HEK293T (cell line): ENCODE results near the gene DACH1.
A peak's percentile ranks its signal among the peaks of the same experiment; 100 is the strongest.

ENCODE experiments used
- CTCF ChIA-PET: fragments of 350-600 bp; formaldehyde crosslinking; extraction: SDS; loops from one replicate; lab custom pipeline; 2021; ENCODE audit warnings: antibody characterized with exemption, inconsistent platforms; lab: Yijun Ruan, JAX
- POLR2A ChIA-PET: fragments of 350-600 bp; formaldehyde crosslinking; extraction: SDS; loops from one replicate; lab custom pipeline; 2020; ENCODE audit warnings: antibody characterized with exemption, inconsistent platforms; lab: Yijun Ruan, JAX
- DNase-seq: peaks from one replicate; pipeline ENCODE4 v3.0.0; 2012; ENCODE audit warnings: mixed read lengths; ENCODE audit errors: extremely low spot score
- ARNT ChIP-seq: fragments of 450-650 bp; IDR thresholded peaks from 2 replicates; pipeline ENCODE4 v1.6.1; 2017; ENCODE audit warnings: mild to moderate bottlenecking
- BHLHE40 ChIP-seq: fragments of 450-650 bp; IDR thresholded peaks from 2 replicates; pipeline ENCODE4 v1.6.1; 2016; ENCODE audit warnings: mild to moderate bottlenecking, moderate library complexity, borderline replicate concordance
- CTBP1 ChIP-seq: fragments of 450-650 bp; IDR thresholded peaks from 2 replicates; pipeline ENCODE4 v1.6.1; 2016; ENCODE audit warnings: borderline replicate concordance
- ELF4 ChIP-seq: fragments of 450-650 bp; IDR thresholded peaks from 2 replicates; pipeline ENCODE4 v1.6.1; 2017; ENCODE audit warnings: antibody characterized with exemption
- FOXA1 ChIP-seq: fragments of 450-650 bp; IDR thresholded peaks from 2 replicates; pipeline ENCODE4 v1.6.1; 2016; ENCODE audit warnings: mild to moderate bottlenecking
- FOXK2 ChIP-seq: fragments of 450-650 bp; IDR thresholded peaks from 2 replicates; pipeline ENCODE4 v1.6.1; 2016; ENCODE audit warnings: mild to moderate bottlenecking
- FOXM1 ChIP-seq: fragments of 450-650 bp; IDR thresholded peaks from 2 replicates; pipeline ENCODE4 v1.6.1; 2017; ENCODE audit warnings: mild to moderate bottlenecking, borderline replicate concordance
- HDGF ChIP-seq: fragments of 450-650 bp; IDR thresholded peaks from 2 replicates; pipeline ENCODE4 v1.6.1; 2017; ENCODE audit warnings: antibody characterized with exemption, borderline replicate concordance
- L3MBTL2 ChIP-seq: fragments of 450-650 bp; conservative IDR thresholded peaks from 2 replicates; pipeline ENCODE4 v1.6.1; 2016; ENCODE audit warnings: mild to moderate bottlenecking
- LEF1 ChIP-seq: fragments of 450-650 bp; IDR thresholded peaks from 2 replicates; pipeline ENCODE4 v1.6.1; 2017; ENCODE audit warnings: mild to moderate bottlenecking, borderline replicate concordance
- NFRKB ChIP-seq: fragments of 450-650 bp; IDR thresholded peaks from 2 replicates; pipeline ENCODE4 v1.6.1; 2016; ENCODE audit warnings: mild to moderate bottlenecking, moderate library complexity
- SP1 ChIP-seq: fragments of 450-650 bp; IDR thresholded peaks from 2 replicates; pipeline ENCODE4 v1.6.1; 2017
- SUZ12 ChIP-seq: fragments of 450-650 bp; IDR thresholded peaks from 2 replicates; pipeline ENCODE4 v1.6.1; 2016; ENCODE audit warnings: mild to moderate bottlenecking
- TARDBP ChIP-seq: fragments of 450-650 bp; IDR thresholded peaks from 2 replicates; pipeline ENCODE4 v1.6.1; 2016
- ZNF384 ChIP-seq: fragments of 450-650 bp; IDR thresholded peaks from 2 replicates; pipeline ENCODE4 v1.6.1; 2016
- TF ChIP-seq, protein P1 (sequence below): fragments of 450-650 bp; IDR thresholded peaks from 2 replicates; pipeline ENCODE4 v1.6.1; 2016

The DACH1 gene

DNA sequence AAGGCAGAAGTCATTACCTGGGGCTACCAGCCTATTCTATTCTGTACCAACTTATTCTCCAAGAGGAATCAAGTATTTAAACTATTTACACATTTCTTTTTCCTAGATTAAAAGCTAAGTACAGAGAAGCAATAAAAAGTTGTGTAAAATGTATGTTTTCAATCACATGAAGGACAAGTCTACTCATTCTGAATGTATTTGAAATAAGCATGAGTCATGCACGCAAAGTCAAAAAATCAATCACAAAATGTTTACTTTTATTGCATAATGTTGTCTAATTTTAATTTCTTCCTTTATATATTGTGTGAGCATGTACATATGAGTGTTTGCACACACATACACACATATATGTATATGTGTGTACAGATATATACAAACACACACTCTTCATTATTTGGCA, 136.7 kb downstream of the DACH1 start:
- no peak for DNase-seq
- POLR2A ChIA-PET = no interaction called here
- TF ChIP-seq LEF1 (no peak), FOXM1 (no peak), NFRKB (no peak), FOXK2 (no peak), CTBP1 (no peak), ARNT (no peak), FOXA1 (no peak), ELF4 (no peak)
- CTCF ChIA-PET = no interaction called here

DNA sequence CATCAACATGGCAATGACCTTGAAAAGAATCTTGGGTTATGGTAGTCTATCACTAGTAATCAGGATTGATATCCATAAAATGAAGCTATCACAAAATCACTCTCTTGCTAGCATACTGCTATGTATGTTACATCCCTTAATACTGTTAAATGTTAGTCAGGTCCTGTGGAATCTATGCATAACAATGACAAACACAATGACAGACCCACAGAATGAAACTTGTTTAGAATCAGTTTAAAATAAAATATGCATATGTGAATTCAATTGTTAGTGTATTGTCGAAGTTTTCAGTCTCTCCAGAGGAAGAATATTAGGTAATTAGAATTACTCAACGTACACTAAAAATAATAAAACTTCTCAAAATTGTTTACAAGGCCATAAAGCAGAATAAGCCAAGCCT, 137.6 kb downstream of the DACH1 start:
- TF ChIP-seq SUZ12 (no peak), NFRKB (no peak), HDGF (no peak), ARNT (no peak), SP1 (no peak), CTBP1 (no peak)
- TF ChIP-seq, protein P1, sequence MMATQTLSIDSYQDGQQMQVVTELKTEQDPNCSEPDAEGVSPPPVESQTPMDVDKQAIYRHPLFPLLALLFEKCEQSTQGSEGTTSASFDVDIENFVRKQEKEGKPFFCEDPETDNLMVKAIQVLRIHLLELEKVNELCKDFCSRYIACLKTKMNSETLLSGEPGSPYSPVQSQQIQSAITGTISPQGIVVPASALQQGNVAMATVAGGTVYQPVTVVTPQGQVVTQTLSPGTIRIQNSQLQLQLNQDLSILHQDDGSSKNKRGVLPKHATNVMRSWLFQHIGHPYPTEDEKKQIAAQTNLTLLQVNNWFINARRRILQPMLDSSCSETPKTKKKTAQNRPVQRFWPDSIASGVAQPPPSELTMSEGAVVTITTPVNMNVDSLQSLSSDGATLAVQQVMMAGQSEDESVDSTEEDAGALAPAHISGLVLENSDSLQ = no peak
- ChIA-PET POLR2A (interaction anchor here (0.9 kb wide), 1 partner anchor 11 kb away, joined by 3 read pairs; no protein-coding TSS in a partner anchor), CTCF (interaction anchor here (0.6 kb wide), 1 partner anchor 8 kb away, joined by 4 read pairs; no protein-coding TSS in a partner anchor)
- DNase-seq = no peak

DNA sequence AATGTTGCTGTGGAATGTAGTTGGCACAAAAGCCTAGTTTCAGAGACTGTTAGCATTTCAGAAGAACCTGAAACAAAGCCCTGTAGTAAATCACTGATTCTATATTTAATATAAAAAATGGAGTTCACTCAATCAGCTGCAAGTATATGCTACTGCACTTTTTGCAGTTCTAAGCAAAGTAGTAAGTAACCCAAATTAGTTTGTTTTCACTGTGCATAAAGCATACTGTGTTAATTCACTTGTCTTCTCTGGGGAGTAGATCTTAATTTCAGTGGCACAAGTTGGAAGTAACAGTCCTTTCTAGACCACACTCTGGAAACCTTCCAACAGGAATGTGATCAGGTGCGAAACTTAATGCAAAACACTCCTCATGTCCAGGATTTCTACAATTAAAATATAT, 139.3 kb downstream of the DACH1 start:
- no peak for DNase-seq
- POLR2A ChIA-PET = no interaction called here
- CTCF ChIA-PET = no interaction called here
- TF ChIP-seq SUZ12 = no peak
- TF ChIP-seq L3MBTL2 = no peak
- TF ChIP-seq BHLHE40 = no peak
- TF ChIP-seq ARNT = no peak
- TF ChIP-seq, protein P1 = no peak

DNA sequence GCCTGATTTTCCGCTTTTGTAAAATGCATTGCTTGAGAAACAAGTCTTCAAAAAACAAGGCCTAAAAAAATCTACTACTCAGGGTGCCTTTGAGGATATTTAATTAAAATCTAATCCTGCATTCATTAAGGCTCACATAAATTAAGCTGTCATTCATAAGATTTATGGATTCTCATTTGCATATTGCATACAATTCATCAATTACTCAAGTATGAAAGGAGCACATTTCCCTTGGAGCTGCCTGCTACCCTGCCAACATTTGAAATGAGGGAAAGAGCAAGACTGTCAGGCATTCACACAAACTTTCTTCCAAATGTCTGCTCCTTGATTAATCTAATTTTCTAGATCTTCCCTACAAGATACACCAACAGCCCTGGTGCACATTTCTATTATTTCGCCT, 140.0 kb downstream of the DACH1 start:
- ChIA-PET POLR2A (no interaction called here), CTCF (no interaction called here)
- TF ChIP-seq L3MBTL2 (no peak), CTBP1 (no peak), FOXM1 (no peak), ZNF384 (no peak)
- TF ChIP-seq, protein P1 = peak; percentile 95
- DNase-seq = no peak

DNA sequence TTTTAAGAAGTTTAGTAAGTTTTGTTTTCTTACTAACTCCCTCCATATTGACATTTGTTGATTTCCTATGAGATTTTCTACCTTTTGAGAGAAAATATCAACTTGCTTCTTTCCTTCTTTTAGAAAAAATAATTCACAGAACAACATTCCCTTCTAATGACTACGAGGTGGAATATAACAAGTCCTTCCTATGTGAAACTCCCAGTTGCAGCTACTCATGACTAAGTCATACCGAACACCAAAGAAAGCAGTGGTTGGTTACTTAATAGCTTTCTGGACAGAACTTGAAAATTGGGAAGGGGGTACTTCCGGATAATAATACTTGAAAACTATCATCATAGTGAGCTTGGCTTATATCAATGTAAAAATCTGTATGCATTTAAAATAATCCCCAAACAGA, 144.8 kb downstream of the DACH1 start:
- no peak for DNase-seq
- POLR2A ChIA-PET = no interaction called here
- CTCF ChIA-PET = no interaction called here
- TF ChIP-seq NFRKB = no peak
- TF ChIP-seq ARNT = no peak
- no peak for TF ChIP-seq ELF4
- no peak for TF ChIP-seq FOXK2
- TF ChIP-seq FOXA1 = no peak
- TF ChIP-seq SP1 = no peak
- no peak for TF ChIP-seq CTBP1
- TF ChIP-seq HDGF = no peak
- TF ChIP-seq LEF1 = no peak
- TF ChIP-seq TARDBP = no peak
- no peak for TF ChIP-seq L3MBTL2
- no peak for TF ChIP-seq SUZ12
- no peak for TF ChIP-seq FOXM1
- no peak for TF ChIP-seq ZNF384
- TF ChIP-seq, protein P1 = no peak

DNA sequence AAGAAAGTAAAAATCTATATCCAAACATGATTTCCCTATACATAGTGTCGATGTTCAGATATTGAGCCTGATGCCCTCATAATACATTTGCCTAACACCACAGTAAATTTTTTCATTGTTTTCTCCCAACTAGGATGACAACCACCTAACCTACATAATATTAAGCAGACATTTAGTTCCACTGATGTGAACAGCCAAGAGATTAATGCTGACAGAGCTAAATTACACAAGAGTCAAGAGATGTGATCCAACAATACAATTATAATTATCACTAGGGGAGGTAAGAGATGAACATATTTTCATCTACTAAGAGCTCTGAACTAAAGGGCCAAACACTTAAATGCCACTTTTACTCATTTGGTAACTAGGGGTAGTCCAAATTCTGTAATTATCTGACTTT, 145.9 kb downstream of the DACH1 start:
- TF ChIP-seq, protein P1 = no peak
- TF ChIP-seq ELF4 (no peak), FOXM1 (no peak), HDGF (no peak), SUZ12 (no peak), CTBP1 (no peak), SP1 (no peak), FOXK2 (no peak), BHLHE40 (no peak), FOXA1 (no peak), LEF1 (no peak), ZNF384 (no peak), NFRKB (no peak), ARNT (no peak), L3MBTL2 (no peak)
- POLR2A ChIA-PET = no interaction called here
- CTCF ChIA-PET = no interaction called here
- DNase-seq = no peak
